H1 (cell line): ENCODE measurements around the gene VIPR1.

ENCODE experiments used
- CHD1 ChIP-seq: IDR thresholded peaks from 2 replicates; pipeline ENCODE4 v1.6.1; 2012; ENCODE audit warnings: low read depth, low read length, improper control_type of control experiment
- EZH2 ChIP-seq: fragments of 200-600 bp; sonication (generic); IDR thresholded peaks from 2 replicates; pipeline ENCODE4 v1.7.1; 2012; ENCODE audit warnings: low read depth, mild to moderate bottlenecking, moderate library complexity, low read length, inconsistent platforms; ENCODE audit not compliant: severe bottlenecking
- GABPA ChIP-seq: IDR thresholded peaks from 2 replicates; pipeline ENCODE4 v1.6.1; 2011; ENCODE audit warnings: mild to moderate bottlenecking, low read length, moderate library complexity, borderline replicate concordance; ENCODE audit not compliant: insufficient read depth
- JUND ChIP-seq: IDR thresholded peaks from 2 replicates; pipeline ENCODE4 v1.6.1; 2011; ENCODE audit warnings: mild to moderate bottlenecking, improper control_type of control experiment, low read length
- NANOG ChIP-seq: IDR thresholded peaks from 2 replicates; pipeline ENCODE4 v1.6.1; 2011; ENCODE audit warnings: low read length, low read depth, mild to moderate bottlenecking, inconsistent platforms; ENCODE audit not compliant: insufficient read depth, poor library complexity, severe bottlenecking
- POLR2A ChIP-seq, 2 experiments: IDR thresholded peaks; 1 replicate in 1 of 2; 2 replicates in 1 of 2; pipeline ENCODE4 v1.6.1; 2011; ENCODE audit warnings: low read depth in 2 of 2, low read length in 2 of 2, mild to moderate bottlenecking in 2 of 2; ENCODE audit errors: control extremely low read depth in 1 of 2
- USF2 ChIP-seq: IDR thresholded peaks from 2 replicates; pipeline ENCODE4 v1.6.1; 2011; ENCODE audit warnings: low read length, improper control_type of control experiment
- TF ChIP-seq, protein P1 (sequence below), 3 experiments: IDR thresholded peaks; 1 replicate in 2 of 3; 2 replicates in 1 of 3; pipeline versions ENCODE4 v1.5.1 to v1.6.1; 2011; ENCODE audit warnings: low read length in 3 of 3, mild to moderate bottlenecking in 3 of 3, inconsistent platforms in 2 of 3, low read depth in 1 of 3, moderate library complexity in 1 of 3; ENCODE audit not compliant: insufficient read depth in 1 of 3; ENCODE audit errors: control extremely low read depth in 1 of 3
- TF ChIP-seq, protein P2 (sequence below): IDR thresholded peaks from 2 replicates; pipeline ENCODE4 v1.6.1; 2011; ENCODE audit warnings: low read depth, mild to moderate bottlenecking, low read length; ENCODE audit not compliant: insufficient read depth

- TF ChIP-seq, protein P1, sequence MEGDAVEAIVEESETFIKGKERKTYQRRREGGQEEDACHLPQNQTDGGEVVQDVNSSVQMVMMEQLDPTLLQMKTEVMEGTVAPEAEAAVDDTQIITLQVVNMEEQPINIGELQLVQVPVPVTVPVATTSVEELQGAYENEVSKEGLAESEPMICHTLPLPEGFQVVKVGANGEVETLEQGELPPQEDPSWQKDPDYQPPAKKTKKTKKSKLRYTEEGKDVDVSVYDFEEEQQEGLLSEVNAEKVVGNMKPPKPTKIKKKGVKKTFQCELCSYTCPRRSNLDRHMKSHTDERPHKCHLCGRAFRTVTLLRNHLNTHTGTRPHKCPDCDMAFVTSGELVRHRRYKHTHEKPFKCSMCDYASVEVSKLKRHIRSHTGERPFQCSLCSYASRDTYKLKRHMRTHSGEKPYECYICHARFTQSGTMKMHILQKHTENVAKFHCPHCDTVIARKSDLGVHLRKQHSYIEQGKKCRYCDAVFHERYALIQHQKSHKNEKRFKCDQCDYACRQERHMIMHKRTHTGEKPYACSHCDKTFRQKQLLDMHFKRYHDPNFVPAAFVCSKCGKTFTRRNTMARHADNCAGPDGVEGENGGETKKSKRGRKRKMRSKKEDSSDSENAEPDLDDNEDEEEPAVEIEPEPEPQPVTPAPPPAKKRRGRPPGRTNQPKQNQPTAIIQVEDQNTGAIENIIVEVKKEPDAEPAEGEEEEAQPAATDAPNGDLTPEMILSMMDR (IDR thresholded peaks at IDR 0.05; ENCODE audit: control extremely low read depth in 1 of 3, insufficient read depth in 1 of 3, low read depth in 1 of 3, low read length in 3 of 3) = no peak
- TF ChIP-seq CHD1 = no peak
- TF ChIP-seq POLR2A (IDR thresholded peaks at IDR 0.05; ENCODE audit: control extremely low read depth in 1 of 2, low read depth in 2 of 2, low read length in 2 of 2) = no peak
- TF ChIP-seq GABPA = no peak
- TF ChIP-seq, protein P2, sequence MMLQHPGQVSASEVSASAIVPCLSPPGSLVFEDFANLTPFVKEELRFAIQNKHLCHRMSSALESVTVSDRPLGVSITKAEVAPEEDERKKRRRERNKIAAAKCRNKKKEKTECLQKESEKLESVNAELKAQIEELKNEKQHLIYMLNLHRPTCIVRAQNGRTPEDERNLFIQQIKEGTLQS = no peak
- no peak for TF ChIP-seq USF2
- no peak for TF ChIP-seq JUND
- TF ChIP-seq EZH2 = no peak
- no peak for TF ChIP-seq NANOG
Observed at GRCh38 chr3:42530073-42530472, 27.6 kb downstream of the VIPR1 start.
